Fibroblast of upper back skin (primary cell): ENCODE results near the gene FGB.
A peak's percentile ranks its signal among the peaks of the same experiment; 100 is the strongest.

ENCODE experiments used
- DNase-seq: peaks from one replicate; pipeline ENCODE4 v3.0.0-alpha.2; 2013

The FGB gene

DNA sequence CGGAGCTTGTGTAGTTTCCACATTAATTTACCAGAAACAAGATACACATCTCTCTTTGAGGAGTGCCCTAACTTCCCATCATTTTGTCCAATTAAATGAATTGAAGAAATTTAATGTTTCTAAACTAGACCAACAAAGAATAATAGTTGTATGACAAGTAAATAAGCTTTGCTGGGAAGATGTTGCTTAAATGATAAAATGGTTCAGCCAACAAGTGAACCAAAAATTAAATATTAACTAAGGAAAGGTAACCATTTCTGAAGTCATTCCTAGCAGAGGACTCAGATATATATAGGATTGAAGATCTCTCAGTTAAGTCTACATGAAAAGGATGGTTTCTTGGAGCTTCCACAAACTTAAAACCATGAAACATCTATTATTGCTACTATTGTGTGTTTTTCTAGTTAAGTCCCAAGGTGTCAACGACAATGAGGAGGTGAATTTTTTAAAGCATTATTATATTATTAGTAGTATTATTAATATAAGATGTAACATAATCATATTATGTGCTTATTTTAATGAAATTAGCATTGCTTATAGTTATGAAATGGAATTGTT is at the start of gene FGB:
Gene FGB, plus strand, starts transcription at position 315 of the 558 bp plus-strand sequence. Its CDS starts 8 bp downstream, at position 323.
- no peak for DNase-seq

DNA sequence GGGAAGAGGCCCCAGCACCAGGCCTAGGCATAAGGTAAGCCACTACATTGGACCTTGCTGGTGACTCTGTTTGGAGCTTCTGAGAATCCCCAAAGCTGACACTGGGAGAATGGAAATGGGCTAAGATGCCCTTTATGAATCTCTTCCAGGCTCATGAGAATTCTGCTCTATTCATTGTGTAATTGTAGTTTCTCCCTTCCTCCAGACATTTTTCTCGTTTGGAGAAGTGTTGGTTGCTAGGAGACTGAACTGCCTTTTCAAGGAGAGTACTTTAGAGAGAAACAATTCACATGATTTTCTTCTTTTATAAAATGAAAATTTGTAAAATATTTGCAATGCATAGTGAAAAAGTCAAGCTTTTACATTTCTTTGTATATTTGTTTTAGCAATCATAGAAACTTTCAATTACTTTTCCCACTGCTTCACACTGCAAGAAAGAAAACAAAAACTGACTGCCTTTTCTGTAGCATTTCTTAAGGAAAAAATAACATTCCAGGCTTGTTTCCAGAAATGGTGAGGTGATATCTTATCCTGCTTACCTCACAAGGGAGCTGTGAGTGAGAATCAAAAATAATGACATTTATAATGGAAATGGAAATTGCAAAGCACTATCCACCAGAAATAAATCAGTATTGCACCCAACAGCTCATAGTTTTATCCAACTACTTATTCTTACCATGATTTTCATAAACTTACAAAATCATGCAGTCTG is 46.3 kb upstream of the FGB start:
- no peak for DNase-seq

DNA sequence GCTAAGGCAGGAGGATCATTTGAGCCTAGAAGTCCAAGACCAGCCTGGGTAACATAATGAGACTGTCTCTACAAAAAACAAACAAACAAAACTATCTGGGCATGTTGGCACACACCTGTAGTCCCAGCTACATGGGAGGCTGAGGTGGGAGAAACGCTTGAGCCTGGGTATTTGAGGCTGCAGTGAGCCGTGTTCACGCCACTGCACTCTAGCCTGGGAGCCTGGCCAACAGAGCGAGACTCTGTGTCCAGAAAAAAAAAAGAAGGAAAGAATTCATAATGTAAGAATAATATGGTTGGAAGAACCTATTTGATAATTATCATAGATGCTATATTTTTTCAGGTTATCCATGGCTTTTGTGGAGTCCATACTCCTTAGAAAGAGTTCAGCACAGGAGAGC is 45.2 kb upstream of the FGB start:
- DNase-seq: no peak

DNA sequence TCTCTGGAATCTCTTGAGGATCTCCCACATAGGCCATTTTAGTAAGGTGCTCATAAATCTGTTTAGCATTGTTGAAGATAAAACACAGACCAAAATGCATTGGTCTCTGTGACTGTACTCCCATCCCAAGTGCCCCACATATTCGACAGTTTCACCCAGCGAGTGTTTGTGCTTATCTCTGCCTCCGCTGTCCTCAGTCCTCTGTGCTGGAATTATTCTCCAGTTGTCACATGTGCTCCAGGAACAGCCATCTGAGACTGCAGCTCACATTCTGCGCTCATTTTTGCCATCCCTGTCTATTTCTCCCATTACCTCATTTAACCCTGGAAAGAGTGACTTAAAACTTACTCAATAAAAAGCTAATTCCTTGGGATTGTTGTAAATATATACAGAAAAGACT is 43.6 kb upstream of the FGB start:
- DNase-seq: no peak

DNA sequence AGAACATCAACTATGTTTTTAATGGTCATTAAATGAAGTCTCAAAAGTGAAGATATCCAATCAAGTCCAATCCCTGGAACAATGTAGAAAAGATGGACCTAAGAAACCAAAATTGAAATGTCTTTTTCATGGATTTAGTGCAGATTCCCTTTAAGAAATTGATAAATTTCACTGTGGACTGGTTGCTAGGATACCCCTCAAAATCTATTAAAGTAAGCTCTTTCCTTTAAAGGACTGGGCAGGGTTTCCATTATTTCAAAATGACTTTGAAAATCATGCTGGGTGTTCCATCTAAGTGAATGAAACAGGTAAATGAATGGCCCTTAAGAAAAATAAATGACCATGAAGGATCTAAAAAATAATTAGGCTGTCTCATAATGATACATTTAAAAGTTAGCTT is 41.2 kb upstream of the FGB start:
- no peak for DNase-seq

DNA sequence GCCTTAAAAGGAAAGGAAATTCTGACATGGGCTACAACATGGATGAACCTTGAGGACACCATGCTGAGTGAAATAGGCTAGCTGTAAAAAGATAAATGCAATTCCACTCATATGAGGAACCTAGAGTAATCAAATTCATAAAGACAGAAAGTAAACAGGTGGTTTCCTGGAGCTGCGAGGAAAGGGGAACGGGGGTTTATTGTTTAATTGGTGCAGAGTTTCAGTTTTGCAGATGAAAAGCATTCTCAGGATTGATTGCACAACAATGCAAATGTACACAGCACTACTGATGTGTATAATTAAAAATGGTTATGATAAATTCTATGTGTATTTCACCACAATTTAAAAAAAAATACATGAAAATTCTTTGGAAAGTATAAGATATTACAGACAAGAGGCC is 36.7 kb upstream of the FGB start:
- DNase-seq: no peak

DNA sequence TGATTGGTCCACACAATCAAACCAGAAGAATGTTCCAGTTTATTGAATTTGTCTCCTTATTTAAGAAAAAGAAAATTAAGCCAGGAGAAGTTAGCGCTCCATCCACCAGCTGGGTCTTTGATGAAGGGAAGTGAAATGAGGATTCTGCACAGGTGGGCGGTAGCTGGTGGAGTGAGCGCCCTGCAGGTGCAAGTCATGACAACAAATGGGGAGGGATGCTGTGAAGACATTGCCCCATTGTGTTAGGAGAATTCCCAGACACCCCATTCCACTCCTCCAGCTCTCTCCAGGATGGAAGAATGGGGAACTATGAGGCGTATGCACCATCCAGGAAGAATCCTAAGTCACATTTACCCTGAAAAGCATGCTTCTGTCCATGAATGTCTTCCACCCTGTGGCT is 35.5 kb upstream of the FGB start:
- no peak for DNase-seq

DNA sequence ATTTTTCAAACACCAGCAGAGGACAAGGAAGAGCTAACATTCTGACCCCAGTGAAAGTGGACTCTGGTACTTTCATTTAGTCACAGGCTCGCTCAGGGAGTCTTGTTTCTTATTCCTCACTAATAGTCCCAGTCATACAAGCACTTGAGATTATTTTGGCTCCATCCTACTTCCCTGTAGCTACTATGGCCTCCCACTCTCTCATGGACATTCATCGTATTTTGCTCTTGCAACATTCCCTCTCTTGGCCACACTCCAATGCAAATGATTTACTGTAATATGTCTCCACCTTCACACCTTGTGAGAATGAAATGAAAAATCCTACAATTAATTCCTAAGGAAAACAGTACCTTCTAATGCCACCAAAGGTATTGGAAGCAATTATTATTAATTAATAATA is 33.9 kb upstream of the FGB start:
- DNase-seq: no peak

DNA sequence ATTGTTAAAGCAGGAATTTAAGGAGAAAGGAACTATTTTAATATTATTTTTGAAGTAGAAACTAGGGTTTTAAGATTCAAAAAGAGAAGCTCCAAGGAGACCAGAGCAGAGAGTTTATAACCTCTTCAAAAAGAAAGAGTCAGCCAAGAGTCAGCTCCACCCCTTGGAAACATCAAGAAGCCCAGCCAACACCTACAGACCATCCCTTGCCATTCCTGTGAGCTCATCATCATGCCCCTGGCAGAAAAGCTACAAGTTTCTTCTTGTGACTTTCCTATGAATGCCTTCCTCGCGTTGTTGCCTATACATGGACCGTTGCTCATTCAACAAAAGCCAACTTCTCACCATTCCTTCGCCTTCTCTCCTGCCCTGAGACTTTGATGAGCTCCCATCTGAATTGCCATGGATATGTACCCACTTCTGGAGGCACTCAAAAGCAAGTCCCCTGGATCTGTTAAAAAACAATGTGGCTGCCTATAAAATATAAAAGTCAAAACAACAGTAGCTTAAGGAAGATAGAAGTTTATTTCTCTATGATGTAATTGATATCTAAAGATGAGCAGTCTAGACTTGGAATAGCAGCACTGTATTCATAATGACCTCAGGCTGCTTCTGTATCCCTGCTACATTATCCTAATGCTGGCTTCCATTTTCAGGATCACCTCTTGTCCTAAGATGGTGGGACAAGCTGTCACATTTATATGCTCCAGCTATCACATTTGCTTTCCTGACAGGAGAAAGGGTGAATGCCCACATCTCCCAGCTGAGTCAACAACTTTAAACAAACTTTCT is 32.9 kb upstream of the FGB start:
- no peak for DNase-seq

DNA sequence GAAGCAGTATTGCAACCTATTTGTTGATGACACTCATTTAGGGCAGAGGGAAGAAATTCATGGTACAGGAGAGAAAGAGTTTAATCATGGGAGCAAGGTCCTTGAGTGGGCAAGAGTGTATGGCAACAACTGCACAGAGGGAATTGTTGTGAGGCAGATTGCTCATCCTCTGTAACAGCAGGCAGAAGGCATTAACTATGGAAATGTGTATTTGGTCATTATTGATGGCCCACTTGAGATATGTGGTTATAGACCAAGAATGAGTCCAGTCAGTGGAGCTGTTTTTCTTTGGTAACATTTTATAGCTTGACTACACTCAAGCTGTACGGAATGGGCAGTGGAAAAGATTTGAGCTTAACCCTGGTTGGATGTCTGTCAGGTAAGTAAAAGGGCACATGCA is 28.5 kb upstream of the FGB start:
- peak; percentile 18 for DNase-seq

DNA sequence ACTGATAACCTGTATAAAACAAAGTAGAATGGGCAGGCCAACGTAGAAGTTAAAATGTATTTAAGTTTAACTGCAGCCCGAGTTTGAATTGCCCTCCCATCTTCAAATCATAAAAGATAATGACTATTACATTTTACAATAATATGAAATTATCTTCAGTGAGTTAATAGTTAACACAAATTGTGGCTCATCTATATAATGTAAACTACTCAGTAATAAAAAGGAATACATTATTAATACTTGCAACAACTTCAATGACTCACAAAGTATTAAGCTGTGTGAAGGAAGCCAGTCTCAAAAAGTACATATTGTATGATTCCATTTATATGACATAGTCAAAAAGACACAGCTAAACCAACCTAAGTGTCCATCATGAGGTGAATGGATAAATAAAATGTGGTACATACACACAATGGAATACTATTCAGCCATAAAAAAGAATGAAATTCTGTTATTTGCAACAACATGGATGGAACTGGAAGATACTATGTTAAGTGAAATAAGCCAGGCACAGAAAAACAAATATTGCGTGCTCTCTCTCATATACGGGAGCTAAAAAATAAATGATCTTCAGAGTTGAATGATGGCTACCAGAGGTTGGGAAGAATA is 20.4 kb upstream of the FGB start:
- DNase-seq: no peak

DNA sequence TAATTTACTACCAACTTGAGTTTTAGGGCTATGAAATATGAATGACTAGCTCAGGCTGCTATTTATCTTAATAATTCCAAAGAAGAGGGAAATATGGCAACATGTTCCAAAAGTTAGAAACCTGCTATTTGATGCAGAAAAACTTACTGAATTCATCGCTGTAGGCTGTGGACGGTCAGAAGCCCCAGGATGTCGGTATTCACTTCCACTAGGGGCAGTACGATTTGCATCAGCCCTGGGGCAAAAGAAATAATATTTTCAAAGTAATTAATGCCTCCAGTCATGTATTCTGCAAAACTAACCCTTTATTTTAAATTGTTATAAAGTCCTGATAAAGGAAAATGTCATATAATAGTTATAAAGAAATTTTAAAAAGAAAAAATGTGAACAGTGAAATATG is 17.1 kb upstream of the FGB start:
- no peak for DNase-seq

DNA sequence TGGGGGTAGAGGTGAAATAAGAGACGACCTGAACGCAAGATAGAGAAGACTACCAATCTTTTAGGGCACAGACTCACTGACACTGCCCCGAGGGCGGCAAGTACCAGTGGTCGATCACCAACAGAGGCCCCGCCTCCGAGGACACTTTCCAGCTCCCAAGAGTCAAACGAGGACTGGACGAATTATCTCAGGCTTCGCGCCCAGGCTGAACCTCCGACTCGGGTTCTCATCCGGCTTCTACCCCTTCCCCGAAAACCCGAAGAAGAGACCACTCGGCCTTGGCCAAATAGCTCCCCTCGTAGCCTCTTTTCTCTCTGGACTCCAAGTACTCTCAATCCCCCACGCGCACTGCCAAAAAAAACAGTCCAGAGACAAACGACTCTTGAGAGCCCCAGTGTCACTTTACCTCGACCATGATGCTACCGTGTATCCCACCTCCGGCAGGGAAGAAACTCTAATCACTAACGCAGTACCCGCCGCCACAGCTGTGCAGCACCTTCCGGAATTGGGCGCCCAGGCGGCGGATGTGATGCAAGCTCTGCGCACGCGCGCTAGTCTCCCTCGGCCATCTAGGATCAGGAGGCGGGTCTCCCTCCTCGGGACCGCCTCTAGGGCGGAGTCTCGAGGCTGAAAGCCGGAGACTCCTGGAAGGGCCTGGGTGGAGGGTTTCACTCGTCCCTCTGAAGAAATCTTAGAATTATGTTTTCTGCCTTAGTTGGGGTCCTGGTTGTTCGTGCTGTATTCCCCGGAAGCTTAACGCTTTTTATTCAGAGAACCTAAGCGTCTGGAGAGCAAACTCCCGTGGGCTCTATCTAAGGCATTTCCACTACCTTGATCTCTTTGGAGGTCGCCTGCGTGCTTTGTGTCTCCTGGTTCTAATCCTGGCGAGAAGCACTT is 12.7 kb upstream of the FGB start, which contains the start of gene PLRG1:
Gene PLRG1, minus strand, starts transcription at position 507 of the 897 bp plus-strand sequence. Its CDS starts 92 bp downstream, at position 415.
- peak; percentile 95 for DNase-seq

DNA sequence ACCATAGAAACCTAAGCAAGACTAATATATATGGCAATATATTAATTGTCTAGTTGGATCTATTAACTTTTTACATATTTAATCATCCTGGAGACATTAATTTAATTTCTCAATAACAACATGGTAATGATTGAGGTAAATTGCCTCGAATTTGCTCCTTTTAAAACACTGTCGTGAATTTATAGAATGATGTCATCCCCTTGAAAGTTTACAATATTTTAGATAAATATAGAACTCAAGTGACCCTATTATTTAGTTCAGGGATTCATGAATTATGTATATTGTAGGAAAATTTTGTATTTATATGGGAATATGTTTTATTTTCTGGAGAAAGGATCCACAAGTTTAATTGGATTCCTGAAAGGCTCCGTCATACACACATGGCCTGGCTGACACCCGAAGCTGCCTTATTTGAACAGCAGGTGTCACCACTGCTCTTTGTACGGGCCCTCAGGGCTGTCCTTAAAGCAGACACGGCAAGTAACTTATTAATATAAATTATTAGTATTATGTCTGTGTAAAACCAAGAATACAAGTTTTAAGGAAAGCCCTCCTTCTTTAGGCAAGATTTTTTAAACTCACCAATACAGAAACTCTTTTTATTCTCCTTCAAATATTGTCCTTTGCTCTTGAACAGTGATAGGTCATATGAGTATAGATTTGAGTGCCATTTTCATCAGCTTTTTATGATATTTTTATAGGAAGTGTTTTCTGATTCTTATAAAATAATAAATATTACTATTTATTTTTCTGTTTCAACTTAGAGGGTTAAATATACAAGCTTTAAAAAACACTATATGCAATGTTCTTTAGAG is 10.7 kb upstream of the FGB start:
- peak; percentile 81 for DNase-seq

DNA sequence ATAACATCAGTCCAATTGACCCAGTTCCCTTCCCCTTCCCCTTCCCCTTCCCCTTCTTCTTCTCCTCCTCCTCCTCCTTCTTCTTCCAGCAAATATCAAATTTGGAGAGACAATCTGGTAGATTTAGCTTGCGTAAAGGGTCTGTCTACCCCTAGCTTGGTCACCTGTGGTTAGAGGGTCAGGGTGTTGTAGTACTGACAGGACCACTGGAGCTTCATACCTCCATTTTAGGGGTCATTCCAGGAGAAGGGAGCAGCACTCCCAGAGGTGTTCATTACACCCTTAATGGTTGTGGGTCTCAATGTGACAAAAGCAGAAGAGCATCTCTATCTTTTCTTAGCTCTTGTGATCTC is 3.7 kb upstream of the FGB start:
- DNase-seq: no peak

DNA sequence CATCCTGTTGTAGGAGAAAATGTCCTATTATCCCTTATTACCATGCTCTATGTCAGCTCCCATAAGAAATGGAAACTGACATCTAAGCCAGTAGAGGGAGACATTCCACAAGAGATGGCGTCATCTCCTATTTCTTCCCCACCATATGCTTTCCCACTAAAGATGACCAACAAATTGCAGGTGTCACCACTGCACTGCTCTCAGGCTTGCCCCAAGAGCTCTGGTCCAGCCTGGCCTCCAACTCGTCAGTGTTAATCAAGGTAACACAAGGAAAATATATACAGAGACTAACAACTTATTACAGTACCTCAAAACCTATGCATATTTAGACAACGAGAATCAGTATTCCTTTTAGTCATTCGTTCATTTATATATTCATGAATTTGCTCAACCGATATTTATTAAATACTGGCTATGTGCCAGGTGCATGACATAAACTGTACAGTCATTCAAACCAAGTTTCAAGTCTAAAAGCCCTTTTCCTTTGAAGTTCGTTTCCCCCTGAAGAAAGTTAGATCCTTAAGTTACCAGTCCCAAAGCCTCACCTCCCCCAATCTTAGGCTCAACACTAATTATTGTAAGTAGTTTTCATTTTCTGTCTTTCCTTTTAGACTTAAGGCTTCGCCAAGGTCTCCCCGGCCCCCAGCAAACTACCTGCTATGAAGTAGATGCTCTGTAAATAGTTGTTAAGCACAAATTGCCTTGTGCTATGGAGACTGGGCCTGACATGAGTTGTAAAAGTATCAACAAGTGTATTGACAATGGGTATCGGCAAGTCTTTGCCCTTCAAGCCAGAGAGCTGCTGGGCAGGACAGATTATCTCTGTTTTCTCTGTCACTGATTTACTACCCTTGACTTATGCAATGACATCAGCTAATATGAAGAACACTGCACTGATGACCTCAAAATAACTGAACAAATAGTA is 3.1 kb upstream of the FGB start:
- peak; percentile 43 for DNase-seq

DNA sequence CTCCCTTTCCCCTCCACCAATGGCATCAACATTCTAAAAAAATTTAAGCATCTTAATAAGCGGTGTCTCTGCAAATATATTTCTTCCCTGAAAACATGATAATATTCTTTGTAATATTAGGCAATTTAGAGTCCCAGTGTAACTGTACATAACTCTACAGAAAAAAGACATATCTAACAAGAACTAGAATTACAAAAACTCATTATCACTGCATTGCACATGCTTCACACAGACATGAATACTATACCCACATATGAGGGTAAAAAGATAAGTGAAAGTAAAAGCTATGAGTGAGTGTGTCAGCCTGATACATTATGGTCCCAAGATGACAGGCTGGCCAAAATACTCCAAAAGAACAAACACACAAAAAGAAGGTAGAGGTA is 2.4 kb upstream of the FGB start:
- DNase-seq: no peak

DNA sequence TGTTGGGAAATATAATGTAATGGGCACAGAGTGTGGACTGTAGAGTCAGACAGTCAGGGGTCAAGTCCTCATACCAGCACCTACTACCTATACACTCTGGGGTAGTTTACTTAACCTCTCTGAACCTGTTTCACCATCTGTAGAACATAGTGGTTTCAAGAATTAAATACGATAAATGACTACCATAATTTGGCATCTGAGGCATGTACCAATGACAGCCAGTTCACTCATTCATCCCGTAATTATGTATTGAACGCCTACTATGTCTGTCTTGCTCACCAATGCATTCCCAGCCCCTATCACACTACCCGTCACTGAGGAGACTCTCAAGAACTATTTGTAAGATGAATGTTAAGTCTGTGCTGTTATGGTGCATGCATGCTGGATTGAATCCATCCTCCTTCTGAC is 2.0 kb upstream of the FGB start:
- peak; percentile 63 for DNase-seq

DNA sequence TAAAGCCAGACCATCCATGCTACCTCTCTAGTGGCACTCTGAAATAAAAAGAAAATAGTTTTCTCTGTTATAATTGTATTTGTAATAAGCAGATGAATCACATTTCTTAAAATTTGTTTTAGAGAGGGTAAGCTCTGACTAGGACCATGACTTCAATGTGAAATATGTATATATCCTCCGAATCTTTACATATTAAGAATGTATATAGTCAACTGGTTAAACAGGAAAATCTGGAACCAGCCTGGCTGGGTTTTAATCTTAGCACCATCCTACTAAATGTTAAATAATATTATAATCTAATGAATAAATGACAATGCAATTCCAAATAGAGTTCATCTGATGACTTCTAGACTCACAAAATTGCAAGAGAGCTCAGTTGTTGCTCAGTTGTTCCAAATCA is 1.5 kb downstream of the FGB start:
- DNase-seq: no peak

DNA sequence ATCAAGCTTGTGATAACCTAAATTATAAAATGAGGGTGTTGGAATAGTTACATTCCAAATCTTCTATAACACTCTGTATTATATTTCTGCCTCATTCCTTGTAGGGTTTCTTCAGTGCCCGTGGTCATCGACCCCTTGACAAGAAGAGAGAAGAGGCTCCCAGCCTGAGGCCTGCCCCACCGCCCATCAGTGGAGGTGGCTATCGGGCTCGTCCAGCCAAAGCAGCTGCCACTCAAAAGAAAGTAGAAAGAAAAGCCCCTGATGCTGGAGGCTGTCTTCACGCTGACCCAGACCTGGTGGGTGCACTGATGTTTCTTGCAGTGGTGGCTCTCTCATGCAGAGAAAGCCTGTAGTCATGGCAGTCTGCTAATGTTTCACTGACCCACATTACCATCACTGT is 2.9 kb downstream of the FGB start:
- no peak for DNase-seq
